Psoas muscle (tissue), 8 donors: ENCODE data around the gene TRPV3. TPM values are rescaled to one million over a fixed set of nuclear protein-coding genes. Genes with fewer than 3 reads are reported as not detected.

Source experiments
- ATAC-seq, 4 donors: fragments of 200-7000 bp; cut with Tn5 transposase; one replicate each; pipeline ENCODE4 v1.9.1; 2020; ENCODE audit warnings: moderate library complexity in 3 of 4, mild to moderate bottlenecking in 2 of 4
- DNase-seq, 2 donors: peaks; one replicate each; pipeline ENCODE4 v3.0.0-alpha.2; 2020
- H3K27ac ChIP-seq: fragments of 200-600 bp; one replicate; pipeline ENCODE4 v1.8.0; 2022
- H3K27me3 ChIP-seq, 3 donors: fragments of 200-600 bp in 1 of 3; one replicate each; pipeline versions ENCODE4 v1.6.1 to v1.8.0; 2013 to 2022; ENCODE audit warnings: low read length in 2 of 3, mild to moderate bottlenecking in 2 of 3, moderate library complexity in 1 of 3; ENCODE audit not compliant: insufficient read depth in 3 of 3
- H3K36me3 ChIP-seq, 2 donors: fragments of 200-600 bp in 1 of 2; one replicate each; pipeline versions ENCODE4 v1.6.1 to v1.8.0; 2013 to 2022; ENCODE audit warnings: low read depth in 1 of 2, mild to moderate bottlenecking in 1 of 2, moderate library complexity in 1 of 2; ENCODE audit not compliant: insufficient read depth in 1 of 2
- H3K4me1 ChIP-seq: fragments of 200-600 bp; one replicate; pipeline ENCODE4 v1.8.0; 2022
- H3K4me3 ChIP-seq: fragments of 200-600 bp; one replicate; pipeline ENCODE4 v1.8.0; 2022; ENCODE audit warnings: mild to moderate bottlenecking
- H3K9me3 ChIP-seq: fragments of 200-600 bp; one replicate; pipeline ENCODE4 v1.8.0; 2022
- WGBS, 3 donors: extraction: QIAGEN DNeasy Blood & Tissue Kit; methylation state at CpG; one replicate each; pipeline versions ENCODE4 v1.1.6 to v1.1.7; 2013; 5-methylcytosine and 5-hydroxymethylcytosine counted together
- intact Hi-C, 2 donors: fragments of 100-400 bp; cut with DNase I; formaldehyde crosslinking; loops; one replicate each; pipeline versions ENCODE4 v1.11.0 to v1.14.2; 2022
- polyA plus RNA-seq, 3 donors: library from polyadenylated mRNA; stranded (reverse); fragments of 200-250 nt; gene quantifications; one replicate each; pipeline ENCODE4 v1.2.3, GENCODE V29; 2013
- total RNA-seq, 4 donors: library from RNA; stranded (reverse); fragmentation: NEBNext Ultra II Directional in 2 of 4; extraction: Animal tissue kit (Norgen Biotek cat#: 25700) in 2 of 4; gene quantifications; one replicate each; pipeline versions ENCODE4 v1.2.1 to v1.2.4, GENCODE V29; 2021 to 2023
- TF ChIP-seq, protein P1 (sequence below): fragments of 200-600 bp; IDR thresholded peaks from one replicate; pipeline ENCODE4 v1.8.0; 2022; ENCODE audit warnings: antibody characterized with exemption
- donor health status: healthy with polysubstance abuse.
- donor health status: DM: no; HTN: no; CAD: no; lungs with moderate emphysema.
- donor health status: Bipolar disorder and iron deficiency.
- donor health status: healthy.
- donor health status: DM: yes; HTN: yes; CAD: no.
- donor health status: DM: no; HTN: no; CAD: no.
- donor health status: DM: no; HTN: no; CAD: no.
- donor health status: DM: yes; HTN: yes; CAD: no.

Gene TRPV3
- total and polyA plus RNA-seq, 7 donors, result 0.32 to 10.1 (median 0.71) TPM

DNA sequence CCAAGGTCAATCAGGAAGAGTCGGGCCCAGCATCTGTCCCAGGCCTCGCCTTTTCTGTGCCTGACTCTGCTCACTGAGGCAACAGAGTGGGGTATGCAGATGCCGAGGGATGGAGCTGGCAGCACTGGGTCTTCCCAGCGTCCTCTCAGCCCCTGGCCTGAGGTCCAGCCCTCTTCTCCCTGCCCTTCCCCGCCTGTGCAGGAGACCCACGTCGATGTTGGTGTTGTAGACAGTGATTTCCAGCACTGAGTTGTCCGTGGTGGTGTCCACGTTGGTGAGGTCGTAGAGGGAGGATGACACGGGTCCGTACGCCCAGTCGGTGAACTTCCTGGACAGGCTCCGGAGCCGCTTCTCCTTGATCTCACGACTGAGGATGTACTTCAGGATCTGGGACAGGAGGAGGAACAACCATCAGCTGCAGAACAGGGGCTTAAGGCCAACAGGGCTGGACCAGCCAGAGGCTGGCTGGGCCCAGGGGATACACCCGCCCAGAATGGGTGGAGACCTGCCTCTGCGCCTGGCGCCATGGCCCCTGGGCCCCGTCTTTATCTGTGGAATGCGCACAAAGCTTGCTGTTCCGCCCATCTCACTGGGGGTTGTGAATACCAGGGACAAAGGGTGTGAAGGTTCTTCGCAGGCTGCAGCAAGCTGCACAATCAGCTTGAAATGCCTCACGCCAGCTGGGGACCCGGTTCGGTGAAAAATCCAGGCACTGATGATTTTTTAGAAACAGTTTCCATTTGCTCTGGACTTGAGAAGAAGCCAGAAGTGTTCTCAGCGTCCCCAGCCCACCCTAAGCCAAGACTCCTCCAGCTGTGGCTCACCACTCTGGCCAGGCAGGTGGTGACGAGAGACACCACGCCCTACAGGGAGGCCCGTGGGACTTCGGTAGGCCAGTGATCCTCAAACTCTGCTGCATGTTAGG, 27.5 kb downstream of the TRPV3 start:
- no peaks in the 10 kb centered on the region for H3K27me3 ChIP-seq
- no peaks in the 10 kb centered on the region for H3K36me3 ChIP-seq
- intact Hi-C loops, result no loop called here
- no peak overlapping the region for H3K27ac ChIP-seq
- ATAC-seq (peak in 3 of 4 donors; percentile 35 to 48 (median 47)), DNase-seq (peak; percentile 79 to 82)
- H3K4me3 ChIP-seq, result no peak overlapping the region
- TF ChIP-seq, protein P1, sequence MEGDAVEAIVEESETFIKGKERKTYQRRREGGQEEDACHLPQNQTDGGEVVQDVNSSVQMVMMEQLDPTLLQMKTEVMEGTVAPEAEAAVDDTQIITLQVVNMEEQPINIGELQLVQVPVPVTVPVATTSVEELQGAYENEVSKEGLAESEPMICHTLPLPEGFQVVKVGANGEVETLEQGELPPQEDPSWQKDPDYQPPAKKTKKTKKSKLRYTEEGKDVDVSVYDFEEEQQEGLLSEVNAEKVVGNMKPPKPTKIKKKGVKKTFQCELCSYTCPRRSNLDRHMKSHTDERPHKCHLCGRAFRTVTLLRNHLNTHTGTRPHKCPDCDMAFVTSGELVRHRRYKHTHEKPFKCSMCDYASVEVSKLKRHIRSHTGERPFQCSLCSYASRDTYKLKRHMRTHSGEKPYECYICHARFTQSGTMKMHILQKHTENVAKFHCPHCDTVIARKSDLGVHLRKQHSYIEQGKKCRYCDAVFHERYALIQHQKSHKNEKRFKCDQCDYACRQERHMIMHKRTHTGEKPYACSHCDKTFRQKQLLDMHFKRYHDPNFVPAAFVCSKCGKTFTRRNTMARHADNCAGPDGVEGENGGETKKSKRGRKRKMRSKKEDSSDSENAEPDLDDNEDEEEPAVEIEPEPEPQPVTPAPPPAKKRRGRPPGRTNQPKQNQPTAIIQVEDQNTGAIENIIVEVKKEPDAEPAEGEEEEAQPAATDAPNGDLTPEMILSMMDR, result no peak
- 41 to 50% (median 45%) methylated on average over 32 of the region's 32 CpGs for WGBS, 3 donors
- no peaks in the 10 kb centered on the region for H3K4me1 ChIP-seq
- no peaks in the 10 kb centered on the region for H3K9me3 ChIP-seq

DNA sequence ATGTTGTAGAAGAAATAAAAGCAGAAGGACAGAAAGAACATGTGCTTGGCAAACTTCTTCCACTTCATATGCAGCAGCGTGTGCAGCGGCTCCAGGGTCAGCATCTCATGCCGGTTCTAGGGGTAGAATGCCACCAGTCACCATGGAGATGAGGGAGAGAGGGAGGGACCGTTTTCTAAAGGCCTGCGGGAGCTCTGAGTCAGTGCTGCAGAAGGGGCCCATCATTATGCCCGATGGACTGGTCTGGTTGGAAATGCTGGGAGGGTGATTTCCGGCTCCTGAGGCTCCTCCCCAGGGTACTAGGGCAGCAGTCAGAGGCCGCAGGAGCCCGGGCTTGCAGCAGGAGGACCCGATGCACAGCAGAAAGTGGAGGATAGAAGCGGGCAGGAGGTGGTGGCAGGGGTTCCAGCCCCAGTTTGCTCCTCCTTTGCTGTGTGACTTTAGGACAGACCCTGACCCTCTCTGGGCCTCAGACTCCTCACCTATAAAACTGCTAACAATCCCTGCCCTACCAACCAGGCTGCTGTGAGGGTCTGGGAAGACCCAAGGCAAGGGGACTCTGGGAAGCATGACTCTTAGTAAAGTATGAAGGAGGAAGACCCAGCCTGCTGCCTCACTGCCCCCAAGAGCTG, 28.6 kb downstream of the TRPV3 start:
- H3K27ac ChIP-seq, result no peak overlapping the region

DNA sequence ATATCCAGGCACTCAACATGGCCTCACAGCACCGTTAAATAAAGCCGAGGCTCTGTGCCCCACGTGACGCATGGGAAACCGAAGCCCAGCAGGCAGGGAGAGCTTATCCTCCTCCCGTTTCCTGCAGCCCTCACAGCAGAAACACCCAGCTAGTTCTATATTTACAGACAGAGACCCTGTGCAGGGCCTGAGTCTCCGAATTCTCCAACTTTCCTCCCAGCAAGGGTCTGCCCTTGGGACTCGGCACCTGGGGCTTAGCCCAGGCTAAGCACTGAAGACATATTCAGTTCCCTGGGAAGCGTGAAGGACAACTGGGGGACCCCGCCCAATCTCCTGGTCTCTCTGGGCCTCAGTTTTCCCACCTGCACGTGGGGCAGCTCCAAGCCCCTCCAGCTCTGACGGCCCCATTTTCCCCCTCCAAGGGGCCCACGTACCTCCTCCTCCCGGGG, 29.2 kb downstream of the TRPV3 start:
- 73 to 76% (median 74%) methylated on average over 14 of the region's 14 CpGs for WGBS, 3 donors
- H3K4me3 ChIP-seq, result no peak overlapping the region
- intact Hi-C loops, result no loop called here
- DNase-seq (no peak), ATAC-seq (no peak)
- no peaks in the 10 kb centered on the region for H3K27me3 ChIP-seq
- H3K36me3 ChIP-seq, result no peaks in the 10 kb centered on the region
- no peaks in the 10 kb centered on the region for H3K4me1 ChIP-seq
- no peaks in the 10 kb centered on the region for H3K9me3 ChIP-seq
- TF ChIP-seq, protein P1, result no peak
- H3K27ac ChIP-seq, result no peak overlapping the region

More for the DNA sequence above, 28.6 kb downstream of the TRPV3 start:
- DNase-seq, result peak in 1 of 2 donors; percentile 33
- H3K36me3 ChIP-seq, result no peaks in the 10 kb centered on the region
- 66 to 69% (median 67%) methylated on average over 11 of the region's 11 CpGs for WGBS, 3 donors
- no peaks in the 10 kb centered on the region for H3K9me3 ChIP-seq
- no peak overlapping the region for H3K4me3 ChIP-seq
- no peaks in the 10 kb centered on the region for H3K4me1 ChIP-seq
- ATAC-seq, result no peak
- TF ChIP-seq, protein P1, result no peak
- no peaks in the 10 kb centered on the region for H3K27me3 ChIP-seq
- intact Hi-C loops, result no loop called here

DNA sequence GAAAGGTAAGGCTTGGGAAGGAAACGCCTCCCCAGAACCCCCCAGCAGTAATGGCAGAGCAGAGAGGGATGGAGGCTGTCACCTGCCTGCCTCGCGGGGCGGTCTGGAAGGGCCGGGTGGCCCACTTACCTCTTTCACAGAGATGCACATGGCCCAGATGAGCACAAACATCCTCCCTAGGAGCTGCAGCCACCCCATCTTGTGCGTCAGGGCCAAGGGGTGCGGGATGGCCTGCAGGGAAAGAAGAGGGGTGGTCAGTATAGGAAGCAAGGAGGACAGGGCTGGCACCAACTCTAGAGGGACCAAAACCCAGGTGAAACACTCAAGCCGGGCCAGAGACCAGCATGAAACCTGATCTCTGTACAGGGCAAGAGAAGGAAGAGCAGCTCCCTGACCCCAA, 29.7 kb downstream of the TRPV3 start:
- H3K4me3 ChIP-seq, result no peak overlapping the region
- 89 to 93% (median 93%) methylated on average over 8 of the region's 8 CpGs for WGBS, 3 donors
- no peak for ATAC-seq
- DNase-seq, result no peak
- TF ChIP-seq, protein P1, result no peak
- H3K36me3 ChIP-seq, result no peaks in the 10 kb centered on the region
- no peaks in the 10 kb centered on the region for H3K9me3 ChIP-seq
- H3K27me3 ChIP-seq, result no peaks in the 10 kb centered on the region
- H3K27ac ChIP-seq, result no peak overlapping the region
- intact Hi-C loops, result no loop called here
- no peaks in the 10 kb centered on the region for H3K4me1 ChIP-seq
